VCaP (cell line): ENCODE measurements around the gene RSU1.

Source experiments
- H3K27ac ChIP-seq: fragments of 450-650 bp; 2 replicates; pipeline ENCODE4 v1.5.1; 2017
- CTCF ChIP-seq: fragments of 450-650 bp; conservative IDR thresholded peaks from 2 replicates; pipeline ENCODE4 v1.5.1; 2017; ENCODE audit warnings: mild to moderate bottlenecking, moderate library complexity

The RSU1 gene

GRCh38 chr10:16817125-16818019, at the start of gene RSU1:
RSU1 (minus strand) TSS chr10:16817424; CDS start chr10:16817081, 343 bp downstream.
- TF ChIP-seq CTCF = no peak
- H3K27ac ChIP-seq = peak within 1 kb of the TSS; percentile 38; the same call in 1 of the 2 replicates

DNA sequence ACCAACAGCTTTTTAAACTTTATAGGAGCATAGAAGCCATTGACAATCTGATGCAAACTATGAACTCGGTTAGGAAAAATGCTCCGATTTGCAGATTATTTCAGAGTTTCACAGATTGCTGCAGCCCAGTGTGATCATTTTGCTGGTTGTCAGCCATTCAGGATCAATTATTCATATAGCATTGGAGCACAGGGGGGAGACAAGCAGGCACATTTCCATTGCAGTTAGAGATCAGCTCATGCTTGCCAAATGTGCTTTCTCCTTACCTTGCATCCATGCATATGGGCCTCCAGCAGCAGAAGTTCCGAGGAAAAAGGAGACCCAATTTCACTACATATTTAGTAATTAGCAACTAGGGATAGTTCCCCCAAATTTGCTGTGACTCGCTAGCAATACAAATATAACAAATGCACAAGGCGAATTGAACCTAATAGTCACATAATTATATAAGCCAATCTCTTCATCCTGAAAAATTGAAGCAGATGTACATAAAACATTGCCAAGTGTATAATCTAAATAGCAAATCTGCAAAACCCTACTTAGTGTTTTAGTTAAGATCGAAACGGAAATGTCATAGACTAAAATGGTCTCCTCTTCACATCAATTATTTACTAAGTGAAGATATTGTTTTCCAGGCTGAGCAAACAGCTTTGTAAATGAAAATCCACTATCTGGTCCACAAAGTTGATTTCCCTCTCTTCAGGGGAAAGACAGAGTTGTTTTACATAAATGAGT, 49.5 kb upstream of the RSU1 start:
- H3K27ac ChIP-seq = no peak overlapping the region
- no peak for TF ChIP-seq CTCF

- no peak overlapping the region for H3K27ac ChIP-seq
- TF ChIP-seq CTCF = no peak
Measured at GRCh38 chr10:16865766-16866165, 48.5 kb upstream of the RSU1 start.

DNA sequence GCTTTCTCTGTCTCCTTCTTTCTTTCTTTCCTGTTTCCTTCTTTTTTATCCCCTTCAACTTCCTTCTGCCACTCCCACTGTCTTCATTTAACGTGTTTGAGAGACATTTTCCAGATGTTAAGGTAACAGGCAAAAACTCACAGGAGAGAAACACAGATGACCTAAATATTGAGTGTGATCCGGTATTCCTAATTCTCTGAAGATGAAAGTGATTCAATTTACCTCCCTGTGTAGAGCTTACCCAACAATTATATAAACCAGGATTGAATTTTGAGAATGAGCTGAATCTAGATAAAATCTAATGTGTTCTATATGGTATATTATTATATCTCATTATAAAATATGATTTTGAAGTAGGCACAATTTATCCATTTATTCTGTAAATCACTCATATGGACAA, 46.5 kb upstream of the RSU1 start:
- TF ChIP-seq CTCF = no peak
- no peak overlapping the region for H3K27ac ChIP-seq

DNA sequence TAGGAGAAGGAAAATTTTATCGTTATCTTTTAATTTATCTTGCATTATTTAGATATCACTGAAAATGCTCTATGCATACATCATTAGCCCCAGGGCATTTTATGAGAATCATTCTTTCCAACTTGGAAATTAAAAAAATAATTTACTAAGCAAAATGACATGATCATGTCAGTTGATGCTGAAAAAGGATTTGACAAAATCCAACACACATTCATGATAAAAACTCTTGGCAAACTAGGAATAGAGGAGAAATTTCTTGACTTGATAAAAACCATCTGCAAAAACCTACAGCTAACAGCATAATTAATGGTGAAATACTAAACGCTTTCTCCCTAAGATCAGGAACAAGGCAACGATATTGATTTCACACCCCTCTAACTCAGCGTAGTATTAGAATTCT, 40.2 kb upstream of the RSU1 start:
- TF ChIP-seq CTCF = no peak
- no peak overlapping the region for H3K27ac ChIP-seq

- no peak for TF ChIP-seq CTCF
- no peak overlapping the region for H3K27ac ChIP-seq
Measured at GRCh38 chr10:16856567-16856966, 39.3 kb upstream of the RSU1 start.

DNA sequence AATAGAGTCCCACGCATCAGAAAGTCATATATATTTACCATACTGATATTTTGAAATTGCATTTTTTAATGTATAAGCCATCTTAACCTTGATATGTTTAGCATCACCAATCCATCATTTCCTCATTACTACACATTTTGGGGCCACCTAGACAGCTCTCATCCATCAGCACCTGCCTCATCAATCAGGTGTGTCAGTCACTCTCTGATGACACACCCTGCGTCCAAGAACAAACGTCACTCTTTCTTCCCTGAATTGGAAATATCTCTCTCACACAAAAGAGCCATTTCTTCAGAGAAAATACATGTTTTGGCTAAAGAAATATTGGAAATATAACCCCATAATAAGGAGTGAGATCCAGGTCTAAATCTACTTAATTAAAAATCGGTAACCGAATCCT, 38.9 kb upstream of the RSU1 start:
- TF ChIP-seq CTCF = no peak
- H3K27ac ChIP-seq = no peak overlapping the region
